ENCODE measurements around the gene C19orf12.
"Not testable (repeated sequence)": the region's sequence is repeated elsewhere in the genome, so short reads cannot be mapped to it uniquely, and the experiment has no call there.

Gene C19orf12

DNA sequence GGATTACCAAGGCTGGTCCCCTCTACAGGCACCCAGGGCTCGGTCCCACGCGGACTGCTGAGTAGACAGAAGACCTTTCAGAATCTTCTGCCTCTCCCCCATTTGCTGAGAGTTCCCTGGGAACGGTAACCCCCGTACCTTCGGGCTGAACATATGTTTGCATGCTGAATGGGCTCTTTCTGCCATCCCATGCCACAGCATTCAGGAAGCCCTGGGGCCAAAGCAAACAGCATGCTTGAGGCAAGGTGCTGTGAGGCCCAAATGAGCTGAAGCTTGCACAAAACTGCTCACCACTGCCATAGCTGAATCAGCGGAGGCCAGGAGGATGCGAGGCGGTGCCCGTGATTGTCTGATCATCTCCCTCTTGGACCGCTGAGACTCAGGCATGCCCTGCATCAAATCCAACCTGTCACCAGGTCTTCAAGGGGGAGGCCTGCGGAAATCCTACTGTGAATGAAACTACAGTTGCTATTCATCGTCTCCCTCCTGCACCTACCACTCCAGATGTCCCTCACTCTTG lies 16.3 kb upstream of the C19orf12 start:
- no peak for DNase-seq (ENCODE audit: low spot score)

DNA sequence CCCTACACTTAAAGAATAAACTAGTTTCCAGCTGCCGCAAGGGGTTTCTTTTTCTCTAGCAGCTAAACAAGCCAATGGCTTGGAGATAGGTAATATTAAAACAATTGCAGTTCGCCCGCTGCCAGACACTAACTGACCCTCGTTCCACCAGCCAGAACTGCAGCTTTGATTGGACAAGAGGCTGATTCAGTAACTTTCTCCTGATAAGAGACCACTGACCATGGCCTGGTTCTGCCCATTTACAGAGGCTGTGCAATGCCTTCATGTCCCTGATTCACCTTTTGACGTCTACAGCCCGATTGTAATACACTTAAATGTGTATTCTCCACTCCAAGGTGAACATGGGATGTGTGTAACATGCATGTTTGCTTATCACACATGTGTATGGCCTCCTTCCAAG lies 12.8 kb upstream of the C19orf12 start:
- no peak for DNase-seq (ENCODE audit: low spot score)

DNA sequence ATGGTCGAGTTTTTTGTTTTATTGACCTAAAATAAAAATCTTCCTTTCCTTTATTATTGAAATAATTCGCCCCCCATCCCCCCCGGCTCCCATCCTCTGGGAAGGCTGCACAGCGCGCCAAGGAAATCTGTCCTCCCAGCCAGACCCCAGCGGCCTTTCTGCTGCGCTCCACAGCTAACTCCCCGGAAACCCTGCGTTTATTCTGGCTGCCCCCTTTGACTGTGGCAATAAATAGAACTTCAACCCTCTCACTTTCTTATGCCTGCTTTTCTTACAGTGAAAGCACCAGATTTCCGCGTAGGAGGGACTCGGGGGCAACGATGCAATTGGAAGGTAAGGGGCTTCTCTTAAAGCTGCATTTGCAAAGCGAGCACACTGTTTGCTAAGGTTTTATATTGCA lies 9.7 kb upstream of the C19orf12 start:
- no peak for DNase-seq (ENCODE audit: low spot score)

DNA sequence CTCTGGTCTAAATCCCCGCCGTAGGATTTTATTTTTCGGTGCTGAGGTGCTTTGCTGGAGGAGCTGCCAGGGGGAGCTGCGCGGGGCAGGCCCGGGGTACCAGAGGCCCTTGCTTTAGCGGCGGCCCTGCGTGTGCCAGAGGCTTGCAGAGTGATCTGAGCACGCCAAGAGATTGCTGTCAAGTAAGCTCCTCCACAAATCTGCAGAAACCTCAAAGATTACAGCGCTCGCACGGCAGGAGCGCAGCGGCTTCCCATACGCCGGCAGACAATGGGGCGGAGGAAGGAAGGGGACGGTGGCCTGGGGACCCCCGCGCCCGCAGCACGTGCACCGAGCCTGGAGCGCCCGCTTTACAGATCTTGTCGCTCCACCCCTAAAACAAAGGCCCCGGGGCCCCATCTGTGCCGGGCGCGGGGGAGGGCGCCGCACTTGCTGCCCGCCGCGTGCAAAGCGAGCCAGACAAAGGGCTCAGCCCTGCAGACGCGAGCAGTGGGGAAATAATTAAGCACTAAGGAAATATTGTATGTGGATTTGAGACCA lies 9.1 kb upstream of the C19orf12 start:
- DNase-seq (ENCODE audit: low spot score): no peak

GRCh38 chr19:29717051-29717450 lies 2.0 kb upstream of the C19orf12 start:
- DNase-seq (ENCODE audit: low spot score): no peak

DNA sequence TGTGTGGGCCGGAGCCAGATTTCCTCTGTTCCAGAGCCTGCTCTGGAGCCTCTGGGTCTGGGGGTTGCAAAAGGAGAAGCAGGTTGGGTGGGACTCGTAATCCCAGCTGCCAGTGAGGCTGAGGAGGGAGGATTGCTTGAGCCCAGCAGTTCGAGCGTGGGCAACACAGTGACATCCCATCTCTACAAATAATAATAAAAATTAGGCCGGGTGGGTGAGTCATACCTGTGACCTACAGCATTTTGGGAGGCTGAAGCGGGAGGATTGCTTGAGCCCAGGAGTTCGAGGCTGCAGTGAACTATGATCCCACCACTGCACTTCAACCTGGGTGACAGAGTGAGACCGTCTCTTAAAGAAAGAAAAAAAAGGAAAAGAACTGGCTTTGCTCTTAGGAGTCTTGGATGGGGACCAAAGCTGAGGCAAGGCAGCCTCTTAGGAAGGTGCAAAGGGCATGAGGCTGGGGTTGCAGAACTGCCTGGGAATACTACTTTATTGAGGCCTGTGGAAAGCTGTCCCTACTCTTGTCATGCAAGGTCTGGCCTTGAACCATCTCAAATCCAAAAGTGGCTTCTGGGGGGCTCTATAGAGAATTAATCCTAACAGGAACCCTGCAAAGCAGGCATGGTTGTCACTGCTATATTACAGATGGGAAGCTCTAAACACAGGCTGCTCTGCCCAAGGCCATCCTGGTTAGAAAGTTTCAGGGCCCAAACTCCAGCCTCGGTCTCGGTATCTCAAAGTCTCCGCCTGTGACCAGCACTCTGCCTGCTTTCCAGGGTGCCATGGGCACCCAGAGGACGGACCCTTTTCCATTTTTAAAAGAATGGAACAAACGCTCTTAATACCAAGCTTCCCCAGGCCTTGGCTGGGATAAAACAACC lies 880 bp upstream of the C19orf12 start:
- no peak for DNase-seq (ENCODE audit: low spot score)

DNA sequence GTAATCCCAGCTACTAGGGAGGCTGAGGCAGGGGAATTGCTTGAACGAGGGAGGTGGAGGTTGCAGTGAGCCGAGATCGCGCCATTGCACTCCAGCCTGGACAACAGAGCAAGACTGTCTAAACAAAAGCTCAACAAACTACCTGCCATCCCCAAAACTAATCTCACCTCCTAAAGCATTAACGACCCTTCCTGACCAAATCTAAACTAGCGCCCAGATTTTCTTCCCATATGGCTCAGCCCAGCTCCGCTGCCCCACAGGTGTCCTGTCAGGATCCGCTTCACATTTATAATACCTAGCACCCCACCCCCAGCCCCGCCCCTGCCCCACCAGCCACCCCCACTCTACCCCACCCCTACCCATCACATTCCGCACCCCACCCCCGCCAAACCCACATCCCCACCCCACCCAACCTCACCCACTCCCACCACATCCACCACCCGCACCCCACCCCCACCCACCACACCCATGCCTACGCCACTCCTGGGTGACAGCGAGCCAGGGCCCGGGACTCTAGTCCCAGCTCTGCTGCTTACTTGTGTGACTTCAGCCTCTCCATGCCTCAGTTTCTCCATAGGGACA lies 599 bp downstream of the C19orf12 start:
- DNase-seq (ENCODE audit: low spot score): no peak

DNA sequence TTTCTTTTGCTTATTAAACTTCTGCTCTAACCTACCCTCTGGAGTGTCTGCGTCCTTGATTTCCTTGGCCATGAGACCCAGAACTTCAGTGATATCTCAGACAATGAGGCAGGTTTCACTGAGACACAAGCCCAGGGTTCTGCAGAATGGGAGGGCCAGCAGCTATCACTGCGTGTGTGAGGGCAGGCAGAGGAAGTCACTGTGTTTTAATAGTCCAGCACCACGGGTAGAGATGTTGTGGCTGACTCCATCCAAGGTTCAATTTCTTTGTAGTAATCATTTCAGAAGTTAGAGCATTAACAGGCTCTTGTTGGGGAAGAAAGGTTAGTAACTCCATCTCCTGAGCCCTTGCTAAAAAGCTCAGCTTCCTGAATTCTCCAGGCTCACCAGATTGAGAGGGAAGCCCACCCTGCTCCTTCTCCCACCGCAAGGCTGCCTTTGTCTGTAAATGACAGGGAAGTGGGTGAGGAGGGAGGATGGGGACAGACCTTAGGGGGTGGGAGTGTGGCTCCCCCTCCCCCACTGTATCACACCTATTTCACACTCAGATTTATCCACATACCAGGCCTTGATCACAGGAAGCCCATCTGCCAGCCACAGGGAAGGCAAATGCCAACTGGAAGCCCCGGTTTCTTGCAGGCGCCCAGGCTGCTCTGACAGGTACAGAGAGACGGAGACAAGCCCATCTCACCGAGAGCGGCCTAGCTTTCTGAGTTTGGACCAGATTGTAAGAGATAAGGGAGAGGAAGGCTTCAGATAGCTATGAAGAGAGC lies 2.1 kb downstream of the C19orf12 start:
- no peak for DNase-seq (ENCODE audit: low spot score)

- no peak for DNase-seq (ENCODE audit: low spot score)
These were observed 3.4 kb downstream of the C19orf12 start for GRCh38 chr19:29711584-29712132.

DNA sequence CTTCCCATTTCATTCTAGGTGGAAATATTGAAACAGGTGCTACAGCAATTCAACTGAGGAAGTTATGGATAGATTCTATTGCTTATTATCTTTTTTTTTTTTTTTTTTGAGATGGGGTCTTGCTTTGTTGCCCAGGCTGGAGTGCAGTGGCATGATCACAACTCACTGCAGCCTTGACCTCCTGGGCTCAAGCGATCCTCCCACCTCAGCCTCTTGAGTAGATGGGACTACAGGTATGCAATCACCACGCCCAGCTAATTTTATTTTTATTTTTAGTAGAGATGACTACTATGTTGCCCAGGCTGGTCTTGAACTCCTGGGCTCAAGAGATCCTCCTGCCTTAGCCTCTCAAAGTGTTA lies 5.6 kb downstream of the C19orf12 start:
- DNase-seq (ENCODE audit: low spot score): not testable (repeated sequence)

DNA sequence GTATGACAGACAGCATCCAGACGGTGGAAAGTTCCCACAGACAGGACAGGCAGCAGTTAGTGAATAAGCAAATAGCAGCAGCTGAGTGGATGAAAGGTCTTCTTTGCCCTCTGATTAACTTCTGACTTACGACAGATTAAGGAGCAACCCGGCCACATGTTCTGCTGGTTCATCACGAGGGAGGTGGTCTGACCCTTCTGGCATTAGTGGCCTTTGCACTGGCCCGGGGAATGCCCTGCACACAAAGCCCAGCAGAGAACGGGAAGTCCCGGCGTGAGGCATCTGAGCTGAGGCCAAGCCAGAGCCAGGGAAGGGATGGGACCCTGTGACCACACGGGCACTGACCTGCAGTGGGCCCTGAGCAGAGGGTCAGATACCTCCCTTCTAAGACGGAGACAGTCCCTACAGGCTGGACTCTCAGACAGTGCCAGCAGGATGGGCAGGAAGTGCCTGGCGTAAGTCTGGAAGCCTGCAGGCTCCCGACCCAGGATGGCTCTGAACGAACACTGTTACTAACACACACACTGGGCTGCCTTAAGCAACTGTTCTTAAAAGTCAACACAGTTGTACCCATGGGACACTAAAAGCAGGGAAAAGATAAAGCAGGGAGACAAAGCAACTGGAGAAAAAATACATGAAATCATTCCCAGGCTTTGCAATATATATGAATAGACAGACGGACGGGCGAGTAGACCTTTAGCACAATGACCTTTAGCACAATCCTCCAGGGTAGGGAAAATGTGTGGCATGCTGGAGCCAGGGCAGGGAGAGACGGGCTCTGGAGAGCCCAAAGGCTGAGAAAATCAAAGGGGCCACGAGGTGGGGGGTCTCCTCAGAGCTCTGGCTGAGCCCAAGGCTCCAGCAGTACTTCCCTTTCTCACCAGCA lies 6.3 kb downstream of the C19orf12 start:
- DNase-seq (ENCODE audit: low spot score): peak; percentile 70

DNA sequence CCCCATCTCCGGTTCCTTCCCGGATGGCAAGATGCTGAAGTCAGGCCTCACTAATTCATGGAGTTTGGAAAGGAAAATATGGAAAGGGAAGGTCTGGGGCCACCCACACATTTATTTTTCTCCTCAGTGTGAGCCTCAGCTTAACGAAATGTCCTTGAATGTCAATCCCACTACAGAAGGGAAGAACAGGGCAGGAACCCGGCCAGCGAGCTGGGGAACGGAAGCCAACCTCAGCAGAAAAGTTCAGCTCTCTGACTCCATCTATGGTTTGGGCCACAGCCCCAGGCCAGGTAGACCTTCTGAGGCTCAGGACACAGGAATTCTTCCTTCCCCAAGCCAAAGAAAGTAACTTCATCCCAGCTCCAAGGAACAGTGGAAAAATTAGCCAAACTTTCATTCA lies 8.4 kb downstream of the C19orf12 start:
- no peak for DNase-seq (ENCODE audit: low spot score)

- no peak for DNase-seq (ENCODE audit: low spot score)
These were observed 9.4 kb downstream of the C19orf12 start for GRCh38 chr19:29705706-29706105.

- no peak for DNase-seq (ENCODE audit: low spot score)
These were observed 10.2 kb downstream of the C19orf12 start for GRCh38 chr19:29704562-29705558.

- DNase-seq (ENCODE audit: low spot score): no peak
These were observed 12.1 kb downstream of the C19orf12 start for GRCh38 chr19:29702963-29703320.

- DNase-seq (ENCODE audit: low spot score): no peak
These were observed 12.7 kb downstream of the C19orf12 start for GRCh38 chr19:29702161-29702962.

DNA sequence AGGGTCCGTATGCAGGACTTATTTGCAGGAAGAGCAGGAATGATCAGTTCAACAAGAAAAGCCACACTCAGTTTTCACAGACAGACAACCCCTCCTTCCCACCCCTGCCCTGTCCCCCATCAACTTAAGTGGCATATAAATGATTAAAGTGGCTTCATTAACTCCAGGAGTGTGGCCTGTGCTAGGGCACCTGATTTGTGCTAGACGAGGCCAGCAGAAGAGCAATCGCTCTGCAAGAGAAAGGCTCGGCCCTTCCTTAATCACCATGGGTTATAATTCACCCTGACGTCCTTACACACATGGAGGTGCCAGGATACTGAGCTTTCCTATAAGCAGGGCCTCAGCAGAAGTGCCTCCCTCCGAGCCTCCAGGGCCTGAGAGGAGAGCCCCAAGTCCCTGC lies 14.6 kb downstream of the C19orf12 start:
- DNase-seq (ENCODE audit: low spot score): no peak

DNA sequence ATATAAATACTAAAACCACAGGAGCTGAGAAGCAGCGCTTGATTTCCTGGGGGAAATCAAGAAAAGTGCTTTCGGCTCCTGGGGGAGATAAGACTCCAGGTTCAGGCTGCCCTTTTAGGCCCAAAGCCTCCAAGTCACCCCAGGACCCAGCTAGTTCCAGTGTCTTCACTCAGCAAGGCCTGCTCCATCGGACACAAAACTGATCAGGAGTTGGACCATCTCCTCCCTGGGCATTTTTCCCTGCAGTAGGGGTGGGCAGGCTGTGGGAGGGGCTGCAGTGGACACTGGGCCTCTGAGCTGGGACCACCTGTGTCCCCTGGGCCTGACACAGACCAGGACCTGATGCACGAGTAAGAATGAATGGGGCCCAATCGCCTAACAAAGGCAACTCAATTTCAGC lies 15.2 kb downstream of the C19orf12 start:
- no peak for DNase-seq (ENCODE audit: low spot score)

Measured in HuH-7.5 (cell line).